Glutamatergic neuron (in vitro differentiated cells): ENCODE results near the gene TLE2. TPM values are rescaled to one million over a fixed set of nuclear protein-coding genes. Genes with fewer than 3 reads are reported as not detected.

Source experiments
- DNase-seq: peaks from one replicate; pipeline ENCODE4 v3.0.0; 2022
- H3K27ac Mint-ChIP-seq: one replicate; pipeline ENCODE4 v1.8.0; 2020; ENCODE audit warnings: mild to moderate bottlenecking, mixed read lengths, inconsistent platforms; ENCODE audit not compliant: unreplicated experiment
- H3K27me3 Mint-ChIP-seq: one replicate; pipeline ENCODE4 v1.8.0; 2020; ENCODE audit warnings: mild to moderate bottlenecking, moderate library complexity, mixed read lengths, inconsistent platforms; ENCODE audit not compliant: unreplicated experiment
- H3K36me3 Mint-ChIP-seq: one replicate; pipeline ENCODE4 v1.8.0; 2020; ENCODE audit warnings: mild to moderate bottlenecking, mixed read lengths, inconsistent platforms; ENCODE audit not compliant: unreplicated experiment
- H3K4me1 Mint-ChIP-seq: one replicate; pipeline ENCODE4 v1.8.0; 2020; ENCODE audit warnings: mild to moderate bottlenecking, low read depth, mixed read lengths, inconsistent platforms; ENCODE audit not compliant: unreplicated experiment
- H3K4me3 Mint-ChIP-seq: one replicate; pipeline ENCODE4 v1.8.0; 2020; ENCODE audit warnings: mild to moderate bottlenecking, mixed read lengths, inconsistent platforms; ENCODE audit not compliant: unreplicated experiment
- H3K9me3 Mint-ChIP-seq: one replicate; pipeline ENCODE4 v1.8.0; 2020; ENCODE audit warnings: mild to moderate bottlenecking, moderate library complexity, mixed read lengths, inconsistent platforms; ENCODE audit not compliant: unreplicated experiment
- CTCF ChIP-seq: fragments of 200-600 bp; sonication (generic); IDR thresholded peaks from one replicate; pipeline ENCODE4 v1.5.0; 2021; ENCODE audit not compliant: partially characterized antibody, unreplicated experiment
- total RNA-seq: library from RNA; stranded (reverse); fragmentation: NEBNext Ultra II Directional; extraction: Animal tissue kit (Norgen Biotek cat#: 25700); gene quantifications from one replicate; pipeline ENCODE4 v1.2.1, GENCODE V29; 2021; ENCODE audit not compliant: unreplicated experiment

TLE2 gene
- total RNA-seq, 1 donor from 2014 or later, result not detected

- no peaks in the 10 kb centered on the region for H3K36me3 Mint-ChIP-seq
- no peak for TF ChIP-seq CTCF
- peaks cover 55% of the 10 kb centered on the region for H3K27me3 Mint-ChIP-seq
- H3K9me3 Mint-ChIP-seq, result peaks cover 15% of the 10 kb centered on the region
- no peak overlapping the region for H3K27ac Mint-ChIP-seq
- DNase-seq, result no peak
- H3K4me1 Mint-ChIP-seq, result peaks cover 13% of the 10 kb centered on the region
- peak overlapping the region; percentile 85 for H3K4me3 Mint-ChIP-seq
Measured at GRCh38 chr19:3034656-3035541, 5.8 kb upstream of the TLE2 start.

DNA sequence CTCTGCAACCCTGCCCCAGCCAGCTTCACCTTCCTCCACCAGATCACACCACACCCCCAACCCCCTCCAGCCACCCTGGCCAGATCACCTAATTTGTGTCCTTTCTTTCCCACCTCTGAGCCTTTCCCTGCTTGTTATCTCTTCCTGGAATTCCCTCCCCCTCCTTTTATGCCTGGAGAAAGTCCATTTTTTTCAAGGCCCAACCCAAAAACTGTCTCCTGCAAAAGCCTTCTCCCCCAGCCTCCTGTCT lies 5.3 kb upstream of the TLE2 start:
- Mint-ChIP-seq H3K9me3 (peaks cover 15% of the 10 kb centered on the region), H3K27me3 (peaks cover 52% of the 10 kb centered on the region), H3K36me3 (no peaks in the 10 kb centered on the region), H3K27ac (no peak overlapping the region), H3K4me1 (peaks cover 13% of the 10 kb centered on the region), H3K4me3 (no peak overlapping the region)
- TF ChIP-seq CTCF, result no peak
- DNase-seq, result no peak

- Mint-ChIP-seq H3K4me1 (peaks cover 13% of the 10 kb centered on the region), H3K27ac (no peak overlapping the region), H3K27me3 (peaks cover 50% of the 10 kb centered on the region), H3K4me3 (no peak overlapping the region), H3K36me3 (no peaks in the 10 kb centered on the region), H3K9me3 (peaks cover 15% of the 10 kb centered on the region)
- no peak for DNase-seq
- TF ChIP-seq CTCF, result no peak
Measured at GRCh38 chr19:3033595-3034405, 4.7 kb upstream of the TLE2 start.

- H3K4me3 Mint-ChIP-seq, result no peak overlapping the region
- TF ChIP-seq CTCF, result no peak
- H3K4me1 Mint-ChIP-seq, result peaks cover 13% of the 10 kb centered on the region
- H3K36me3 Mint-ChIP-seq, result no peaks in the 10 kb centered on the region
- no peak overlapping the region for H3K27ac Mint-ChIP-seq
- peaks cover 14% of the 10 kb centered on the region for H3K9me3 Mint-ChIP-seq
- H3K27me3 Mint-ChIP-seq, result peaks cover 52% of the 10 kb centered on the region
- no peak for DNase-seq
Measured at GRCh38 chr19:3031607-3031867, 2.5 kb upstream of the TLE2 start.
